ENCODE measurements around the gene FAM110D. TPM values are rescaled to one million over a fixed set of nuclear protein-coding genes. Genes with fewer than 3 reads are reported as not detected.

FAM110D gene
- total and polyA plus RNA-seq, 10 of the 15 experiments (the other 5 are each of a cell fraction or from before 2014, with no cell fraction given), result 0.06 TPM; not detected in 9

DNA sequence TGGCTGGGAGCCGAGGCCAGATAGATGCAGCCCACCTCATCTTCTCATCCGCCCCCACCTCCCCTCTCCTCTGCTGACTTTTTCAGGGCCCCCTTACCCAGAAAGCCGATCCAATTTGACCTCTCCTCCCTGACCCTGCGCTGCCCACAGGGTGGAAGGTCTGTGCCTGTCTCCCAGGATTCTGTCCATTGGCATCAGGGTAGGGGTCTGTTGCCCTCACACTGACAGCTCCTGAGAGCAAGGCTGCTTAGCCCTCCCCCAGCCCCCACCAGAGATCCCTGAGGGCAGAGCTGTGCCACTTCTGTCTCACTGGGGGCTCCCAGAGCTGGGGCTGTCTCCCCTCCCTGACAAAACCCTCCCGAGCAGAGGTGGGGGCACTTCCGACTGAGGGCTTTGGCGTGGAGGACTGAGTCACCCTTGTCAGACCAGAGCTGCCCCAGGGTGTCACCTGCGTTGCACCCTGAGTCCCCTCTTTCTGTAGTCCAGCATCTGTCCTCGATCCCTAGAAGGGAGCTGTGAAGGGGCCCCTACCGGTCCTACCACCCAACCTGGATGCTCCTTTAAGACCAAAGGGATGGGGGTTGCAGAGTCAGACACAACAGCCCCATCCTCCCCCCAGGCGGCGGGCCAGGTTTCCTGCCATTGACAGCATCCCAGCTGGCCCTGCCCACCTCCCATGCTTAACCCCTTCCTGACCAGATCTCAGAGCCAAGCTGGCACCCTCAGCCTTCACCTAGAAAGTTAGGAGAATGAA is 2.4 kb upstream of the FAM110D start:
- ChIA-PET SMC1A (ENCODE audit: uncharacterized antibody, unreplicated experiment) (interaction anchor here (2.3 kb wide), 1 partner anchor 11 kb away, joined by 11 read pairs; no protein-coding TSS in a partner anchor), POLR2A (no interaction called here), RAD21 (ENCODE audit: unreplicated experiment) (interaction anchor here (0.8 kb wide), 1 partner anchor 55 kb away, joined by 3 read pairs; no protein-coding TSS in a partner anchor), CTCF (interaction anchor here (1.2 to 4.8 kb wide), 8 partner anchors 8 to 261 kb away, joined by 3 to 24 read pairs (median 4); partner anchors contain the start of genes C1orf232, CEP85 and ZNF593)
- no TSS peak for BruUV-seq (replicated peaks)
- Histone ChIP-seq H3K4me2 (ENCODE audit: control insufficient read depth, insufficient read depth) (no peak overlapping the region), H3K27ac (ENCODE audit: control insufficient read depth, insufficient read depth) (no peak overlapping the region), H3K9ac (ENCODE audit: control insufficient read depth, insufficient read depth, low read length) (no peak overlapping the region), H3K27me3 (replicated peaks in 1 of 2; ENCODE audit: control insufficient read depth in 2 of 2, insufficient read depth in 2 of 2, low read length in 1 of 2) (peaks cover 1 to 12% of the 10 kb centered on the region in 2 experiments), H3K4me3 (no peak overlapping the region), H3K36me3 (ENCODE audit: control insufficient read depth in 2 of 2, insufficient read depth in 2 of 2, low read length in 1 of 2) (no peaks in the 10 kb centered on the region), H4K20me1 (ENCODE audit: control insufficient read depth, insufficient read depth) (no peaks in the 10 kb centered on the region), H3K79me2 (ENCODE audit: control insufficient read depth, insufficient read depth, low read length) (no peaks in the 10 kb centered on the region), H2AFZ (ENCODE audit: control insufficient read depth, low read depth, low read length) (no peak overlapping the region), H3K9me3 (replicated peaks; ENCODE audit: control insufficient read depth, insufficient read depth, low read length) (no peaks in the 10 kb centered on the region), H3K4me1 (ENCODE audit: control insufficient read depth, insufficient read depth, low read length) (no peaks in the 10 kb centered on the region)
- WGBS (ENCODE audit: insufficient coverage, insufficient replicate concordance, low lambda C conversion rate, missing lambda C conversion rate), result 7% methylated on average over 10 of the region's 12 CpGs
- intact Hi-C loops (cut with micrococcal nuclease; ENCODE audit: unreplicated experiment) (no loop called here), in situ Hi-C loops (cut with MboI) (no loop called here)
- ATAC-seq, result no peak
- no peak for FAIRE-seq
- DNase-seq (ENCODE audit: low read depth, low spot score), result no peak
- TF ChIP-seq KDM1A (IDR thresholded peaks at IDR 0.05; ENCODE audit: borderline replicate concordance), result no peak
- TF ChIP-seq MTA3 (IDR thresholded peaks at IDR 0.05; ENCODE audit: borderline replicate concordance, low read length), result no peak
- no peak for TF ChIP-seq TARDBP (IDR thresholded peaks at IDR 0.05; ENCODE audit: borderline replicate concordance)
- TF ChIP-seq, protein P1, sequence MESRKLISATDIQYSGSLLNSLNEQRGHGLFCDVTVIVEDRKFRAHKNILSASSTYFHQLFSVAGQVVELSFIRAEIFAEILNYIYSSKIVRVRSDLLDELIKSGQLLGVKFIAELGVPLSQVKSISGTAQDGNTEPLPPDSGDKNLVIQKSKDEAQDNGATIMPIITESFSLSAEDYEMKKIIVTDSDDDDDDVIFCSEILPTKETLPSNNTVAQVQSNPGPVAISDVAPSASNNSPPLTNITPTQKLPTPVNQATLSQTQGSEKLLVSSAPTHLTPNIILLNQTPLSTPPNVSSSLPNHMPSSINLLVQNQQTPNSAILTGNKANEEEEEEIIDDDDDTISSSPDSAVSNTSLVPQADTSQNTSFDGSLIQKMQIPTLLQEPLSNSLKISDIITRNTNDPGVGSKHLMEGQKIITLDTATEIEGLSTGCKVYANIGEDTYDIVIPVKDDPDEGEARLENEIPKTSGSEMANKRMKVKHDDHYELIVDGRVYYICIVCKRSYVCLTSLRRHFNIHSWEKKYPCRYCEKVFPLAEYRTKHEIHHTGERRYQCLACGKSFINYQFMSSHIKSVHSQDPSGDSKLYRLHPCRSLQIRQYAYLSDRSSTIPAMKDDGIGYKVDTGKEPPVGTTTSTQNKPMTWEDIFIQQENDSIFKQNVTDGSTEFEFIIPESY (IDR thresholded peaks at IDR 0.05), result no peak
- no peak for TF ChIP-seq NR2C1 (IDR thresholded peaks at IDR 0.05)
- TF ChIP-seq, protein P2, sequence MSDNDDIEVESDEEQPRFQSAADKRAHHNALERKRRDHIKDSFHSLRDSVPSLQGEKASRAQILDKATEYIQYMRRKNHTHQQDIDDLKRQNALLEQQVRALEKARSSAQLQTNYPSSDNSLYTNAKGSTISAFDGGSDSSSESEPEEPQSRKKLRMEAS (IDR thresholded peaks at IDR 0.05; ENCODE audit: low read depth, low read length), result no peak
- TF ChIP-seq HDAC6 (IDR thresholded peaks at IDR 0.05; ENCODE audit: unreplicated experiment), result no peak
- TF ChIP-seq SMAD1 (IDR thresholded peaks at IDR 0.05; ENCODE audit: low read depth, partially characterized antibody), result no peak
- no peak for TF ChIP-seq LARP7 (IDR thresholded peaks at IDR 0.05)
- TF ChIP-seq JUNB (IDR thresholded peaks at IDR 0.05), result no peak
- TF ChIP-seq, protein P3, sequence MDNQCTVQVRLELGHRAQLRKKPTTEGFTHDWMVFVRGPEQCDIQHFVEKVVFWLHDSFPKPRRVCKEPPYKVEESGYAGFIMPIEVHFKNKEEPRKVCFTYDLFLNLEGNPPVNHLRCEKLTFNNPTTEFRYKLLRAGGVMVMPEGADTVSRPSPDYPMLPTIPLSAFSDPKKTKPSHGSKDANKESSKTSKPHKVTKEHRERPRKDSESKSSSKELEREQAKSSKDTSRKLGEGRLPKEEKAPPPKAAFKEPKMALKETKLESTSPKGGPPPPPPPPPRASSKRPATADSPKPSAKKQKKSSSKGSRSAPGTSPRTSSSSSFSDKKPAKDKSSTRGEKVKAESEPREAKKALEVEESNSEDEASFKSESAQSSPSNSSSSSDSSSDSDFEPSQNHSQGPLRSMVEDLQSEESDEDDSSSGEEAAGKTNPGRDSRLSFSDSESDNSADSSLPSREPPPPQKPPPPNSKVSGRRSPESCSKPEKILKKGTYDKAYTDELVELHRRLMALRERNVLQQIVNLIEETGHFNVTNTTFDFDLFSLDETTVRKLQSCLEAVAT (IDR thresholded peaks at IDR 0.05), result no peak
- TF ChIP-seq IKZF2 (IDR thresholded peaks at IDR 0.05), result no peak
- TF ChIP-seq SPI1 (IDR thresholded peaks at IDR 0.05; ENCODE audit: borderline replicate concordance, insufficient read depth, low read depth, low read length), result no peak
- TF ChIP-seq HDAC2 (IDR thresholded peaks at IDR 0.05), result no peak
- TF ChIP-seq, protein P4, sequence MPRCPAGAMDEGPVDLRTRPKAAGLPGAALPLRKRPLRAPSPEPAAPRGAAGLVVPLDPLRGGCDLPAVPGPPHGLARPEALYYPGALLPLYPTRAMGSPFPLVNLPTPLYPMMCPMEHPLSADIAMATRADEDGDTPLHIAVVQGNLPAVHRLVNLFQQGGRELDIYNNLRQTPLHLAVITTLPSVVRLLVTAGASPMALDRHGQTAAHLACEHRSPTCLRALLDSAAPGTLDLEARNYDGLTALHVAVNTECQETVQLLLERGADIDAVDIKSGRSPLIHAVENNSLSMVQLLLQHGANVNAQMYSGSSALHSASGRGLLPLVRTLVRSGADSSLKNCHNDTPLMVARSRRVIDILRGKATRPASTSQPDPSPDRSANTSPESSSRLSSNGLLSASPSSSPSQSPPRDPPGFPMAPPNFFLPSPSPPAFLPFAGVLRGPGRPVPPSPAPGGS (IDR thresholded peaks at IDR 0.05; ENCODE audit: borderline replicate concordance, insufficient read depth, low read depth, low read length, poor library complexity, severe bottlenecking), result no peak
- no peak for TF ChIP-seq HCFC1 (IDR thresholded peaks at IDR 0.05; ENCODE audit: low read length)
